Choroid plexus epithelial cell (primary cell): Measurements from ENCODE around the gene DUOXA1.
A peak's percentile ranks its signal among the peaks of the same experiment; 100 is the strongest.

Experiments used
- DNase-seq: peaks from one replicate; pipeline ENCODE4 v3.0.0-alpha.2; 2010; ENCODE audit warnings: low read depth
- H3K4me3 ChIP-seq: 2 replicates; pipeline ENCODE4 v1.5.1; 2011; ENCODE audit warnings: low read depth, mild to moderate bottlenecking, control low read depth, low read length, moderate library complexity
- CTCF ChIP-seq: conservative IDR thresholded peaks from 2 replicates; pipeline ENCODE4 v1.5.1; 2011; ENCODE audit warnings: low read depth, mild to moderate bottlenecking, control low read depth, inconsistent platforms, low read length, moderate library complexity

Gene DUOXA1

GRCh38 chr15:45146405-45146804, 16.7 kb upstream of the DUOXA1 start:
- H3K4me3 ChIP-seq, result no peak overlapping the region
- TF ChIP-seq CTCF, result no peak
- DNase-seq, result peak; percentile 11

DNA sequence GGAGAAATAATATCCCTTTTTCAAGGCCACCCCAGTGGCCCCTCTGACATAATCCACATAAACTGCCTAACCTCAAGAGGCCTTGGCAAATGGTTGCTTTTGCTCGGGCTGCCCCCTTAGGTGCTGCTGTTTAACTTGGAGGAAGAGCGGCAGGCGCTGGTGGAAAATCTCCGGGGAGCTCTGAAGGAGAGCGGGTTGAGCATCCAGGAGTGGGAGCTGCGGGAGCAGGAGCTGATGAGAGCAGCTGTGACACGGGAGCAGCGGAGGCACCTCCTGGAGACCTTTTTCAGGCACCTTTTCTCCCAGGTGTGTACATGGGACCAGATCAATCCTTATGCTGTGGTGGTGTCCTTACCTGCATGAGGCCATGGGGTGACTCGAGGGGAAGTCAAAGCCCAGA, 15.1 kb upstream of the DUOXA1 start:
- no peak for DNase-seq
- no peak for TF ChIP-seq CTCF
- no peak overlapping the region for H3K4me3 ChIP-seq

DNA sequence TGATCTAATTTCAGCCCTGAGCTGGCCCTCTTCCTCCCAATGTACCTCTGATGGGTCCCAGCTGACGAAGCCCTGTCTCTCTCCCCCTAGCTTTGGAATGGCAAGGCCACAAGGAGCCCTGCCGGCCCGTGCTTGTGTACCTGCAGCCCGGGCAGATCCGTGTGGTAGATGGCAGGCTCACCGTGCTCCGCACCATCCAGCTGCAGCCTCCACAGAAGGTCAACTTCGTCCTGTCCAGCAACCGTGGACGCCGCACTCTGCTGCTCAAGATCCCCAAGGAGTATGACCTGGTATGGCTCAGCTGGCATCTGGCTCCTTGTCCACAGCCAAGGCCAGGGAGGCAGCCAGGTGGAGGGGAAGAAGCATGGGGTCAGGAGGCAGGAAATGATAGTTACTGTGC, 14.3 kb upstream of the DUOXA1 start:
- no peak for TF ChIP-seq CTCF
- DNase-seq, result no peak
- H3K4me3 ChIP-seq, result no peak overlapping the region

- TF ChIP-seq CTCF, result no peak
- no peak overlapping the region for H3K4me3 ChIP-seq
- no peak for DNase-seq
These were observed 13.4 kb upstream of the DUOXA1 start for GRCh38 chr15:45143056-45143455.

- TF ChIP-seq CTCF, result no peak
These were observed 11.7 kb upstream of the DUOXA1 start for GRCh38 chr15:45141386-45141785.

GRCh38 chr15:45140557-45141250, 11.0 kb upstream of the DUOXA1 start:
- no peak for TF ChIP-seq CTCF

More at GRCh38 chr15:45141386-45141785, 11.7 kb upstream of the DUOXA1 start:
- DNase-seq, result no peak
- H3K4me3 ChIP-seq, result no peak overlapping the region

DNA sequence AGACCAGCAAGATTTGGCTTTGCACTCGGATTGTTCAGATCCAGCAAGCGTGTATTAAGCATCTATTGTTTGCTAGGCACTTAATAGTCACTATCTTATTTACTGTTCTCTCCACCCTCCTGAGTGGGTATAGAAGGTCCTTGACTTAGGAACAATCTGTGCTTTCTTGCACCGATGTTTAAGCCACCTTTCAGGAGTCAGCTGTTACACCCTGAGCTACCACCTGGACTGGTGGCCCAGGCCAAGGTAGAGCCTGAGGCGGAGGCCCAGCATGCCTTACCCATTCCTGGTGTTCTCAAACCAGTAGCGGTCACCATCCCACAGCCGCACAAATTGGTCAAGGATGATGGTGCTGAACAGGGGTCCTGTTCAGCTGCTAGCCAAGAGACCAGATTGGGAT, 10.1 kb upstream of the DUOXA1 start:
- H3K4me3 ChIP-seq, result no peak overlapping the region
- no peak for DNase-seq
- no peak for TF ChIP-seq CTCF

More at GRCh38 chr15:45140557-45141250, 11.0 kb upstream of the DUOXA1 start:
- no peak for DNase-seq
- no peak overlapping the region for H3K4me3 ChIP-seq
